Activated CD8-positive, alpha-beta memory T cell treated with anti-CD3 and anti-CD28 coated beads for 24 hours (primary cell): ENCODE results near the gene TFAM.

Experiments
- DNase-seq: peaks from one replicate; pipeline ENCODE4 v3.0.0-alpha.2; 2020

The TFAM gene

DNA sequence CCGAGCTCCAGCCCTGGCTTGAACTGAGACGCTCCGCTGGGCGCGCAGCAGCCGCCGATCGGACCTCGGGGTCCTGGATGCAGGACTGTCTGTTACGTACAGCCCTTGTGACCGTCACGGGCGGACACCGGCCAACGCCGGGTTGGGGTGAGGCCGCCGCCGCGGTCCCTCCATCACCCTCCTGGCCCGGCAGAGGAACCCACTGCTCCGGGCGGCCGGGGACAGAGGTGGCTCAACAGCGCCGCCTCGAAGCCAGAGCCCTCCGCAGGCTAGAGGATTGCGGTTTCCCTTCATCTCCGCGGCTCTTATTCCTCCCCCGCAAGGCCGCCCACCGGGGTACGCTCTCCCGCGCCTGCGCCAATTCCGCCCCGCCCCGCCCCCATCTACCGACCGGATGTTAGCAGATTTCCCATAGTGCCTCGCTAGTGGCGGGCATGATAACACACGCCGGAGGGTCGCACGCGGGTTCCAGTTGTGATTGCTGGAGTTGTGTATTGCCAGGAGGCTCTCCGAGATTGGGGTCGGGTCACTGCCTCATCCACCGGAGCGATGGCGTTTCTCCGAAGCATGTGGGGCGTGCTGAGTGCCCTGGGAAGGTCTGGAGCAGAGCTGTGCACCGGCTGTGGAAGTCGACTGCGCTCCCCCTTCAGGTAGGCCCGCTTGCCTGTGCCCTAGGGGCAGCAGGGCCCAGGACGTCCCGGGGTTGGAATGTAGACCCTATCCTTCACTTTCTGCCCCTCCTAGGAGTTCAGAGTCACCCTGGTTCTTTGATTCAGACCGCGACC is at the start of gene TFAM:
TFAM (plus strand) TSS at position 412 of the 785 bp plus-strand sequence; CDS start at position 550, 138 bp downstream.
- peak; percentile 100 for DNase-seq

DNA sequence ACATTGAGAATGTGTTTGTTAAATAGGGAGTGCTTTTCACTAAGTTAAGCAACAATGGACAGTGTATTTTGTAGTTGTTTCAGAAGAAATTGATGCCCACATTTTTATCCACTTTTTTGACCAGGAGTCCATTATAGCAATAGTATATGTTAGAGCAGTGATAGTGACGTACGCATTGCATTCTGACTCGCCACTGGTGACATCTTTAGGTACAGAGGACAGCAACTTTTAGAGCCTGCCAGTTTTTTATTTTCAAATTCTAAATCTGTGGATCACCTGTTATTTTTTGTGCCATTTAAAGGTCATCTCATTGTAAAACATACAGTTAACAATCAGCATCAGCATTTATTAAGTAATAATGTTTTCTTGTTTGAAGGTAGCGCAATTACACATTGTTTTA is 49.0 kb upstream of the TFAM start:
- DNase-seq, result no peak

- no peak for DNase-seq
Observed at GRCh38 chr10:58341422-58341821, 43.8 kb upstream of the TFAM start.

- no peak for DNase-seq
Observed at GRCh38 chr10:58341947-58342346, 43.3 kb upstream of the TFAM start.

DNA sequence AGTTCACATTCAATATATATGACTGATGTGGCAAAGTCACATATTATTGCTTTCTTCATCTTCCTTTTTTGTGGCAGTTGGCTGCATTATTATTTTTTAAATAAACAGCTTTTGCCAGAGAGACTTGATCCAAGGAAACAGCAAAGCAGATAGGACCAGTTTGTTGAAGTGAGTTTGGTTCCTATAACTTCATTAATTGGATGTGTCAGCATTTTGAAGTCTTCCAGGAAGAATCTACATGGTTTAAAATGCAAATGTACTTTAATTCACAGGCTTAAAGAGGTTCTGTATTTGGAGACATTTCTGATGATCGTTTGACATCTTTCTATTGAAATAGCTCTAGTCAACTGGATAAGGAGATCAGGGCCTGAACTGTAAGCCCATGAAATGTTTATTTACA is 37.2 kb upstream of the TFAM start:
- no peak for DNase-seq

- no peak for DNase-seq
Observed at GRCh38 chr10:58348571-58349033, 36.6 kb upstream of the TFAM start.

DNA sequence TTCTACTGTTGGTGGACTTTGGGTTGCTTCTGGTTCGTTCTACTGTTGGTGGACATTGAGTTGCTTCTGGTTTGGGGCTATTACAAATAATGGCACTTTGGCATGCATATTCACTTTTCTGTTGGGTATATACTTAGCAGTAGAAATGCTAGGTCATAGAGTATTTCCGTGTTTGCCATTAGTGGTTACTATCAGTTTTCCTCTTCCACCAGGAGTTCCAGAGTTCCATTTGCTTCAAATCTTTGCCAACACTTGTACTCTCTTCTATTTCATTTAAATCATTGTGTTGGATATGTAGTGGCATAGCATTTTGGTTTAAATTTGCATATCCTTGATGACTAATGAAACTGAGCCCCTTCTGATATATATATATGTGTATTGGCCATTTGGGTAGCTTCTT is 35.2 kb upstream of the TFAM start:
- DNase-seq, result no peak

GRCh38 chr10:58350619-58351323 is 34.4 kb upstream of the TFAM start:
- no peak for DNase-seq

DNA sequence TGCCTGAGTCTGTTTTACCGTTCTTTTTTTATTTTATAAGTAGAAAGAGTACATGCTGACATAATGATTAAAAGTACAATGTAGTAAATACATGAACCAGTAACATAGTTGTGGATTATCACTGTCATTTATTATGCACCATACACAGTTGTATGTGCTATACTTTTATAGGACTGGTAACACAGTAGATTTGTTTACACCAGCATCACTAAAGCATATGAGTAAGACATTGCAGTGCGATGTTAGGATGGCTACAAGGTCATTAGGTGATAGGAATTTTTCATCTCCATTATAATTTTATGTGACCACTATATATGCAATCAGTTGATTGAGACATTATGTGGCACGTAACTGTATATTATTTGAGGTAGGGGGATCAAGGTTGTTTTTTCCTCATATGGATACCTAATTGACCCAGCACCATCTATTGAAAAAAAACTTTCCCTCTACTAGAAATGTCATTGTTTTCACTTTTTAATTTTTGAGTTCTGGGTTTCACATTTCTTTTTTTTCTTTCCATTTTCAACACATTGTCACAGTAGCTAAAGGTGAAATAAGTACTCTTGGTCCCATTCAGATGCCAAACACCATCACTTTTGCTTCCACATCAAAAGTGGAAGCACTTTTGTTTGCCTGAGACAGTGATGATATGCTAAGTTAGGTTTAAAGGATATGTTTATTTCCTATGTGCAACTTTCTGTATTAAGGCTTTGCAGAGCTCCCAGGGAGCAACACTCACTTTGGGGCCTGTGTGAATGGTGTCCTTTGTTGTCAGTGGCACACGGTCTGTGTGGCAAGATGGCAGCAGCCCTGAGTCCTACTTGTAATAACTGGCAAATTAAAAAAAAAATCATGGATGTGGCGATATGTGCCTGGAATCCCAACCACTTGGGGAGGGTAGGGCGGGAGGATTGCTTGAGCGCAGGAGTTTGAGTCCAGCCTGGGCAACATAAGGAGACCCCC is 33.3 kb upstream of the TFAM start:
- no peak for DNase-seq

DNA sequence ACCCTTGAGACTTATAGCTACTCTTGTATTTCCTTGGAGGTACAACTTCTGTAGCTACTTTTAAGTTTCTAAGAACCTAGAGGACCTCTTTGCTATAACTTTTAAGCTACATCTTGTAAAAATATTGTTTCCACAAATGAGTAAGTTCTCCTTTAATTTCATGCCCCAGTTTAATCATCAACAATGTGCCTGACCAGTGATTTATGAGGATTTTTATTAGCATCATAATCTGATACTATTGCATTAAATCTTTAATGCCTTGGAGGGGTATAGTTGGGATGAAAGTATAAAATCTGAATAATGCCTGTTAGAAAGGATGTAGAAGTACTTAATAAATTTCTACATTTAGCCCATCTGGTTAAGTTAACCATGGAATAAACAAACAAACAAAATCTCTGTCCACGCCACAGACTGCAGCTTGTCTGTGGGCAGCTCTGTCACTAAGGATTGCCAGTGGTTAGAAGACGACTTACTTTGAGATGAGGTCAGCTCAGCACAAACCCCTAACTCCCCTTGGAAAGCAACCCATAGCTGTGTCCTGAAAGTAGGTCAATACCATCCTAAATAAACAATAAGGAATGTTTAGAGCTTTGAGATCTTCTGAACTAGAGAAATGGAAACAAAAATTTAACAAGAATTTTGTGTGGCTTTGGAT is 32.1 kb upstream of the TFAM start:
- no peak for DNase-seq

- no peak for DNase-seq
Observed at GRCh38 chr10:58356756-58357155, 28.5 kb upstream of the TFAM start.

DNA sequence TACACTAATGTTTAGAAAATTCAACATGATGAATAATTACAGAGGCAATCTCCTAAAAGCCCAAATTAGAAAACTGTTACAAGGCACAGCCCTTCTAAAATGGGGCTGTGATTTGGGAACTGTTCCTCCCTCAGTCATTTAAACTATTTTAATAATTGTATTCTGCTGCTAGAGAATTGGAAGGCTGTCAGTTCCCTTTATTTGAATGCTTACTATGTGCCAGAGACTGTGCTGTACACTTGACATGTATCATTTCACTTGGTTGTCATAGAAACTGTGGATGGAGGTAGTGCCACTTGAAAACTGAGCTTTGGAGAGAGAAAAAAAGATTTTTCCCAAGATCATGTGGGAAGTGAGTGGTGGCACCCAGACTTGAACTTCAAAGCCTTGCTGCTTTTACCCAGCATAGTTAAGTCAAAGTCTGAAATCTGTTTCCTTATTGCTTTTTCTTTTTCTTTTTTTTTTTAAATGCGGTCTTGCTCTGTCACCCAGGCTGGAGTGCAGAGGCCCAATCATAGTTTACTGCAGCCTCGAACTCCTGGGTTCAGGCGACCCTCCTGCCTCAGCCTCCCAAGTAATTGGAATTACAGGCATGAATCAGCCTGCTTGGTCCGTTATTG is 26.8 kb upstream of the TFAM start:
- DNase-seq, result no peak

DNA sequence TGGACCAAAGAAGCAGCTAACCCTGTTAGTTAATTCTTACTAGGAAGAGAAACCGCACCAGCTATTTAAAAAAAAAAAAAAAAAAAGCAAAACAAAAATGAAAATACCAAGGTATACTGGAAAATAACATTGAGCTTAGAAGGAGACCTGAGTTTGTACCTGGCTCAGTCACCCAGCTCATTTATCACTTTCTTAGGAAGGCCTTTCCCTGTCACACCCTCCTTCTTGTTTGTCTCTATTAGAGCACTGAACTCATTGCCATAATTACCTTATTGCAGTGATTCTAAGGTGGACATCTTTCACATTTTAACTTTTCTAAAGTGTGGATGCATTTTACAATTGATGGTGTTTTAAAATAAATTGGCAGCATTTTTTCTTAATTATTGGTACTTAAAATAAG is 26.3 kb upstream of the TFAM start:
- no peak for DNase-seq

GRCh38 chr10:58359541-58359940 is 25.7 kb upstream of the TFAM start:
- no peak for DNase-seq

DNA sequence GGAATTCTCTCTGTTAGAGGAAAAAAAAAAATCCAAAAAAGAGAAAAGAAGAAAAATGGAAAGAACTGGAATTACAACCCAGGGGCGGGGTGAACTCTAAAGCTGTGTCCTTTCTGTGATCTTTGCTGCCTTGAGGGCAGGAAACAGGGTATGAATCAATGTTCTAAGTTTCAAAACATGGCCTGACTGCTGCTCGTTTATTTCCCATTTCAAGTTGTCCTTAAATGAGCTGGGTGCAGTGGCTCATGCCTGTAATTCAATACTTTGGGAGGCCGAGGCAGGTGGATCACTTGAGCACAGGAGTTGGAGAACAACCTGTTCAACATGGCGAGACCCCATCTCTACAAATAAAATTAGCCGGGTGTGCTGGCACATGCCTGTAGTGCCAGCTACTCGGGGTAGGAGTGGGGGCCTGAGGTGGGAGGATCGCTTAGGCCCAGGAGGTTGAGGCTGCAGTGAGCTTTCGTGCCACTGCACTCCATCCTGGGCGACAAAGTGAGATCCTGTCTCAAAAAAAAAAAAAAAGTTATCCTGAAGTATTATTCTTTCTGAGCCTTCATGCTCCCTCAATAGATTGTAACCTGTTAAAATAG is 24.7 kb upstream of the TFAM start:
- no peak for DNase-seq

- no peak for DNase-seq
Observed at GRCh38 chr10:58361353-58361752, 23.9 kb upstream of the TFAM start.

DNA sequence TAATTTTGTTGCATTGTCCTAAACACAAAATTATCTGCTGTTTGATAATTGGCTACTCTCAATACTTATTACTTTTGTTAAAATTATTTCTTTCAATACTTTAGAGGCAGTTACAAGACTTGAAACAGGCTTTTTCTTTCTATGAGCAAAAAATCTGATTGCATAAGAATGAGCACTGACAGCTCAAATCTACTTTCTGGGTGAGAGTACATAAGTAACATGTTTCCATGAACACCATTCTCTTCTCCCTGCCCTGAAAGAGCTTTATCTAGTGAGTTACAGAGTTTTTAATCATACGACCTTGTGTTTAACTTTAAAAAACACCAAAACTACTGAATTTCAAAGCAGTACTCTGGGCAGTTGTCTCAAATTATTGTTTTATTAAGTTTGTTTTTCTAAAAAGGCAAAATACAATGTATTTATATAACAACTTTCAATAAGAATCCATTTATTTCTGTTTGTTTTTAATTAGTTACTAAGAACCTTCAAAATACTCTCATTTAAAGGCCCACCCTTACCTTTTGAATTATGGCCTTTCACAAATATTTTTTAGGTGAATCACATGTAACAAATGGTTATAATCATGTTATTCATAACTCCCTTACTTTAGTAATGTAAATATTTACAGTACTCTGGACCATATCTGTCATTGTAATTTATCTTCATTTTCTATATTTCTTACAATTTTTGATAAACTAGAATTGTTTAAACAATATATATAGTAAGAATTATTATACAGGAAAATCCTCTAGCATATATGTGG is 23.0 kb upstream of the TFAM start:
- no peak for DNase-seq

GRCh38 chr10:58367069-58367468 is 18.1 kb upstream of the TFAM start:
- no peak for DNase-seq

GRCh38 chr10:58371473-58371872 is 13.7 kb upstream of the TFAM start:
- no peak for DNase-seq

GRCh38 chr10:58372607-58373441 is 12.4 kb upstream of the TFAM start:
- no peak for DNase-seq
